Activated naive CD4-positive, alpha-beta T cell treated with anti-CD3 and anti-CD28 coated beads, Interleukin-2, amount 50 U/mL, for 72 hours (primary cell): ENCODE data around the gene CAND2. TPM values are rescaled to one million over a fixed set of nuclear protein-coding genes. Genes with fewer than 3 reads are reported as not detected.
"Not testable (repeated sequence)": the region's sequence is repeated elsewhere in the genome, so short reads cannot be mapped to it uniquely, and the experiment has no call there.

Experiments
- ATAC-seq, 2 donors: fragments of 150-1000 bp; cut with Tn5 transposase; 2 replicates each; pipeline ENCODE4 v1.10.0; 2021; ENCODE audit warnings: mild to moderate bottlenecking in 2 of 2, moderate library complexity in 2 of 2
- DNase-seq, 2 donors: peaks; one replicate each; pipeline ENCODE4 v3.0.0; 2021 to 2022; ENCODE audit warnings: low spot score in 2 of 2
- H3K27ac Mint-ChIP-seq, 2 donors: one replicate each; pipeline ENCODE4 v1.8.0; 2022; ENCODE audit warnings: mild to moderate bottlenecking in 2 of 2, mixed read lengths in 2 of 2
- H3K36me3 Mint-ChIP-seq, 2 donors: one replicate each; pipeline ENCODE4 v1.8.0; 2022; ENCODE audit warnings: mixed read lengths in 2 of 2
- H3K9me3 Mint-ChIP-seq, 2 donors: one replicate each; pipeline ENCODE4 v1.8.0; 2022; ENCODE audit warnings: mixed read lengths in 2 of 2
- total RNA-seq, 2 donors: library from RNA; stranded (reverse); gene quantifications; one replicate each; pipeline ENCODE4 v1.2.3, GENCODE V29; 2022

The CAND2 gene
- total RNA-seq, 2 donors from 2014 or later, result 1.8 to 2.5 TPM

GRCh38 chr3:12854565-12854964, 58.1 kb downstream of the CAND2 start:
- no peak for ATAC-seq

GRCh38 chr3:12856626-12857025, 60.1 kb downstream of the CAND2 start:
- ATAC-seq (no peak), DNase-seq (no peak)
- Mint-ChIP-seq H3K27ac (no peak overlapping the region), H3K9me3 (no peaks in the 10 kb centered on the region), H3K36me3 (no peaks in the 10 kb centered on the region)

More at GRCh38 chr3:12854565-12854964, 58.1 kb downstream of the CAND2 start:
- Mint-ChIP-seq H3K9me3 (no peaks in the 10 kb centered on the region), H3K36me3 (no peaks in the 10 kb centered on the region), H3K27ac (no peak overlapping the region)
- no peak for DNase-seq

- Mint-ChIP-seq H3K36me3 (no peaks in the 10 kb centered on the region), H3K27ac (no peak overlapping the region)
- no peak for ATAC-seq
Observed at GRCh38 chr3:12859840-12860239, 63.4 kb downstream of the CAND2 start.

GRCh38 chr3:12861611-12862010, 65.1 kb downstream of the CAND2 start:
- no peak for DNase-seq
- peaks cover 0 to 5% of the 10 kb centered on the region in 2 donors for H3K9me3 Mint-ChIP-seq
- ATAC-seq, result no peak

More at GRCh38 chr3:12859840-12860239, 63.4 kb downstream of the CAND2 start:
- no peak for DNase-seq
- H3K9me3 Mint-ChIP-seq, result peaks cover 0 to under 1% of the 10 kb centered on the region in 2 donors

GRCh38 chr3:12862387-12862786, 65.9 kb downstream of the CAND2 start:
- Mint-ChIP-seq H3K9me3 (peaks cover 0 to 5% of the 10 kb centered on the region in 2 donors), H3K36me3 (no peaks in the 10 kb centered on the region), H3K27ac (no peak overlapping the region)
- DNase-seq (no peak), ATAC-seq (no peak)

More at GRCh38 chr3:12861611-12862010, 65.1 kb downstream of the CAND2 start:
- no peak overlapping the region for H3K27ac Mint-ChIP-seq
- H3K36me3 Mint-ChIP-seq, result no peaks in the 10 kb centered on the region

GRCh38 chr3:12865271-12865670, 68.8 kb downstream of the CAND2 start:
- Mint-ChIP-seq H3K27ac (no peak overlapping the region), H3K36me3 (no peaks in the 10 kb centered on the region), H3K9me3 (peaks cover 0 to 5% of the 10 kb centered on the region in 2 donors)
- DNase-seq, result no peak
- no peak for ATAC-seq

GRCh38 chr3:12866836-12867235, 70.4 kb downstream of the CAND2 start:
- peaks cover 0 to 5% of the 10 kb centered on the region in 2 donors for H3K9me3 Mint-ChIP-seq
- no peak overlapping the region for H3K27ac Mint-ChIP-seq

GRCh38 chr3:12868039-12869034, 71.9 kb downstream of the CAND2 start:
- ATAC-seq, result peak; percentile 73 to 86
- peak overlapping the region in 1 of 2 donors; percentile 66 for H3K27ac Mint-ChIP-seq
- DNase-seq, result peak; percentile 67 to 81
- peaks cover 0 to 5% of the 10 kb centered on the region in 2 donors for H3K9me3 Mint-ChIP-seq
- H3K36me3 Mint-ChIP-seq, result no peaks in the 10 kb centered on the region

More at GRCh38 chr3:12866836-12867235, 70.4 kb downstream of the CAND2 start:
- ATAC-seq (no peak), DNase-seq (no peak)
- H3K36me3 Mint-ChIP-seq, result no peaks in the 10 kb centered on the region

GRCh38 chr3:12869035-12869621, 72.6 kb downstream of the CAND2 start:
- Mint-ChIP-seq H3K36me3 (no peaks in the 10 kb centered on the region), H3K9me3 (peaks cover 0 to 5% of the 10 kb centered on the region in 2 donors), H3K27ac (peak overlapping the region in 1 of 2 donors; percentile 66)
- peak in 1 of 2 donors; percentile 38 for DNase-seq
- ATAC-seq, result peak; percentile 37 to 71

GRCh38 chr3:12870942-12871341, 74.5 kb downstream of the CAND2 start:
- H3K36me3 Mint-ChIP-seq, result no peaks in the 10 kb centered on the region
- ATAC-seq (no peak), DNase-seq (no peak)
- no peaks in the 10 kb centered on the region for H3K9me3 Mint-ChIP-seq
- H3K27ac Mint-ChIP-seq, result no peak overlapping the region

- no peak overlapping the region for H3K27ac Mint-ChIP-seq
- no peaks in the 10 kb centered on the region for H3K9me3 Mint-ChIP-seq
- DNase-seq (no peak), ATAC-seq (no peak)
- H3K36me3 Mint-ChIP-seq, result no peaks in the 10 kb centered on the region
Observed at GRCh38 chr3:12871404-12871983, 75.0 kb downstream of the CAND2 start.

GRCh38 chr3:12875857-12876836, 79.7 kb downstream of the CAND2 start:
- DNase-seq, result no peak
- Mint-ChIP-seq H3K9me3 (no peaks in the 10 kb centered on the region), H3K27ac (no peak overlapping the region), H3K36me3 (no peaks in the 10 kb centered on the region)
- peak; percentile 41 to 64 for ATAC-seq

GRCh38 chr3:12877040-12877439, 80.6 kb downstream of the CAND2 start:
- Mint-ChIP-seq H3K9me3 (no peaks in the 10 kb centered on the region), H3K27ac (no peak overlapping the region), H3K36me3 (no peaks in the 10 kb centered on the region)
- DNase-seq (no peak), ATAC-seq (no peak)

GRCh38 chr3:12878141-12878574, 81.7 kb downstream of the CAND2 start:
- H3K9me3 Mint-ChIP-seq, result no peaks in the 10 kb centered on the region
- DNase-seq, result no peak
- no peak for ATAC-seq

GRCh38 chr3:12878758-12879157, 82.3 kb downstream of the CAND2 start:
- ATAC-seq, H3K27ac Mint-ChIP-seq: not testable (repeated sequence)

More at GRCh38 chr3:12878141-12878574, 81.7 kb downstream of the CAND2 start:
- no peaks in the 10 kb centered on the region for H3K36me3 Mint-ChIP-seq
- no peak overlapping the region for H3K27ac Mint-ChIP-seq

More at GRCh38 chr3:12878758-12879157, 82.3 kb downstream of the CAND2 start:
- not testable (repeated sequence) for H3K9me3 Mint-ChIP-seq, H3K36me3 Mint-ChIP-seq, DNase-seq
